HEK293 (cell line): Measurements from ENCODE around the gene TRDMT1.

Source experiments
- CTCF ChIA-PET: fragments of 350-600 bp; formaldehyde crosslinking; extraction: SDS; loops from one replicate; lab custom pipeline; 2021; ENCODE audit warnings: antibody characterized with exemption; lab: Yijun Ruan, JAX
- POLR2A ChIA-PET: fragments of 300-600 bp; formaldehyde crosslinking; extraction: SDS; loops from one replicate; lab custom pipeline; 2020; ENCODE audit warnings: antibody characterized with exemption, inconsistent platforms; lab: Yijun Ruan, JAX
- H3K27ac ChIP-seq: fragments of 200-500 bp; sonication (Bioruptor generic); 2 replicates; pipeline ENCODE4 v1.5.1; 2014; ENCODE audit warnings: low read depth, low read length, control low read depth, inconsistent platforms; ENCODE audit errors: extremely low read depth
- H3K36me3 ChIP-seq, 2 experiments: fragments of 200-500 bp in 1 of 2; sonication (Bioruptor generic) in 1 of 2; 1 replicate in 1 of 2; 2 replicates in 1 of 2; pipeline ENCODE4 v1.5.1; 2014 to 2017; ENCODE audit warnings: inconsistent platforms in 2 of 2, low read length in 2 of 2; ENCODE audit not compliant: control insufficient read depth in 2 of 2, insufficient read depth in 1 of 2
- H3K4me1 ChIP-seq: fragments of 200-500 bp; sonication (Bioruptor generic); 2 replicates; pipeline ENCODE4 v1.5.1; 2014; ENCODE audit warnings: mild to moderate bottlenecking, low read length, inconsistent platforms; ENCODE audit not compliant: control insufficient read depth, insufficient read depth
- H3K4me3 ChIP-seq: 2 replicates; pipeline ENCODE4 v1.5.1; 2011; ENCODE audit warnings: low read depth, mild to moderate bottlenecking, control low read depth, low read length, moderate library complexity
- H3K9me3 ChIP-seq: fragments of 200-500 bp; sonication (Bioruptor generic); 2 replicates; pipeline ENCODE4 v1.5.1; 2014; ENCODE audit warnings: low read depth, low read length, inconsistent platforms; ENCODE audit not compliant: control insufficient read depth, insufficient read depth
- CTCF ChIP-seq: fragments of 450-650 bp; formaldehyde crosslinking; IDR thresholded peaks from 2 replicates; pipeline ENCODE4 v1.5.1; 2016; ENCODE audit warnings: missing biosample characterization, missing genetic modification characterization
- EGR2 ChIP-seq: fragments of 450-650 bp; formaldehyde crosslinking; IDR thresholded peaks from 2 replicates; pipeline ENCODE4 v1.5.1; 2016; ENCODE audit warnings: low read depth, missing biosample characterization, missing genetic modification characterization
- ELK4 ChIP-seq: IDR thresholded peaks from 2 replicates; pipeline ENCODE4 v1.6.1; 2011; ENCODE audit warnings: mild to moderate bottlenecking, low read depth, low read length, borderline replicate concordance
- GLI2 ChIP-seq: fragments of 450-650 bp; formaldehyde crosslinking; IDR thresholded peaks from 2 replicates; pipeline ENCODE4; 2017; ENCODE audit warnings: missing biosample characterization, missing genetic modification characterization, low read depth, borderline replicate concordance
- IKZF3 ChIP-seq: fragments of 450-650 bp; IDR thresholded peaks from 2 replicates; pipeline ENCODE4 v1.5.0; 2018; ENCODE audit warnings: missing biosample characterization, mild to moderate bottlenecking, missing genetic modification characterization, moderate library complexity
- KLF17 ChIP-seq: fragments of 450-650 bp; formaldehyde crosslinking; IDR thresholded peaks from 2 replicates; pipeline ENCODE4 v1.5.1; 2016; ENCODE audit warnings: missing biosample characterization, missing genetic modification characterization
- PRDM2 ChIP-seq: fragments of 450-650 bp; formaldehyde crosslinking; IDR thresholded peaks from 2 replicates; pipeline ENCODE4 v1.5.1; 2016; ENCODE audit warnings: missing biosample characterization, missing genetic modification characterization, borderline replicate concordance
- TRIM28 ChIP-seq: IDR thresholded peaks from 2 replicates; pipeline ENCODE4 v1.6.1; 2011; ENCODE audit warnings: low read length, control low read depth, borderline replicate concordance
- ZBTB44 ChIP-seq: fragments of 450-650 bp; IDR thresholded peaks from 2 replicates; pipeline ENCODE4 v1.5.1; 2018; ENCODE audit warnings: missing biosample characterization, mild to moderate bottlenecking, missing genetic modification characterization
- ZBTB48 ChIP-seq: fragments of 450-650 bp; formaldehyde crosslinking; IDR thresholded peaks from 2 replicates; pipeline ENCODE4 v1.5.1; 2016; ENCODE audit warnings: missing biosample characterization, missing genetic modification characterization
- ZFP3 ChIP-seq: fragments of 450-650 bp; formaldehyde crosslinking; IDR thresholded peaks from 2 replicates; pipeline ENCODE4 v1.5.1; 2016; ENCODE audit warnings: low read depth, missing biosample characterization, missing genetic modification characterization
- ZNF138 ChIP-seq: fragments of 450-650 bp; formaldehyde crosslinking; IDR thresholded peaks from 2 replicates; pipeline ENCODE4 v1.5.1; 2016; ENCODE audit warnings: missing biosample characterization, missing genetic modification characterization, borderline replicate concordance
- ZNF16 ChIP-seq: fragments of 450-650 bp; formaldehyde crosslinking; IDR thresholded peaks from 2 replicates; pipeline ENCODE4 v1.5.1; 2016; ENCODE audit warnings: low read depth, missing biosample characterization, missing genetic modification characterization
- ZNF416 ChIP-seq: fragments of 450-650 bp; formaldehyde crosslinking; IDR thresholded peaks from 2 replicates; pipeline ENCODE4 v1.5.1; 2016; ENCODE audit warnings: missing biosample characterization, missing genetic modification characterization
- ZNF433 ChIP-seq: fragments of 450-650 bp; formaldehyde crosslinking; IDR thresholded peaks from 2 replicates; pipeline ENCODE4 v1.5.1; 2016; ENCODE audit warnings: missing biosample characterization, missing genetic modification characterization, low read depth
- ZNF518A ChIP-seq: fragments of 450-650 bp; formaldehyde crosslinking; conservative IDR thresholded peaks from 2 replicates; pipeline ENCODE4 v1.5.1; 2016; ENCODE audit warnings: low read depth, missing biosample characterization, missing genetic modification characterization
- ZNF521 ChIP-seq: fragments of 450-650 bp; formaldehyde crosslinking; IDR thresholded peaks from 2 replicates; pipeline ENCODE4 v1.5.1; 2017; ENCODE audit warnings: missing biosample characterization, mild to moderate bottlenecking, missing genetic modification characterization
- ZNF548 ChIP-seq: fragments of 450-650 bp; formaldehyde crosslinking; IDR thresholded peaks from 2 replicates; pipeline ENCODE4 v1.5.1; 2016; ENCODE audit warnings: missing biosample characterization, missing genetic modification characterization
- ZNF560 ChIP-seq: fragments of 450-650 bp; formaldehyde crosslinking; IDR thresholded peaks from 2 replicates; pipeline ENCODE4 v1.5.1; 2017; ENCODE audit warnings: missing biosample characterization, missing genetic modification characterization, borderline replicate concordance
- ZNF830 ChIP-seq: fragments of 450-650 bp; IDR thresholded peaks from 2 replicates; pipeline ENCODE4 v1.5.0; 2018; ENCODE audit warnings: missing biosample characterization, missing genetic modification characterization, low read depth, mild to moderate bottlenecking, moderate library complexity

Gene TRDMT1

GRCh38 chr10:17181110-17181509 lies 20.4 kb downstream of the TRDMT1 start (continued):
- no peak for TF ChIP-seq PRDM2 (tag by site-specific recombination)
- TF ChIP-seq EGR2 (tag by site-specific recombination) = no peak
- no peak for TF ChIP-seq IKZF3 (tag by site-specific recombination)
- TF ChIP-seq ZNF416 = no peak
- TF ChIP-seq ELK4 = no peak

GRCh38 chr10:17179002-17179401 lies 22.5 kb downstream of the TRDMT1 start:
- POLR2A ChIA-PET = interaction anchor here (1.4 kb wide), 1 partner anchor 50 kb away, joined by 5 read pairs; no protein-coding TSS in a partner anchor
- H3K4me1 ChIP-seq = no peaks in the 10 kb centered on the region
- CTCF ChIA-PET = interaction anchor here (1.1 kb wide), 1 partner anchor 22 kb away, joined by 3 read pairs; the partner anchor contains the start of gene TRDMT1

More at GRCh38 chr10:17179002-17179401, 22.5 kb downstream of the TRDMT1 start:
- Histone ChIP-seq H3K27ac (no peak overlapping the region), H3K4me3 (no peak overlapping the region), H3K36me3 (no peaks in the 10 kb centered on the region), H3K9me3 (no peaks in the 10 kb centered on the region)
- TF ChIP-seq ZFP3 (tag by site-specific recombination) (no peak), ZNF548 (tag by site-specific recombination) (no peak), ZNF830 (tag by site-specific recombination) (no peak), ZNF521 (no peak), ZBTB44 (tag by site-specific recombination) (no peak), TRIM28 (no peak), CTCF (no peak), GLI2 (tag by site-specific recombination) (no peak), KLF17 (tag by site-specific recombination) (no peak), ZNF518A (no peak), ZNF16 (tag by site-specific recombination) (no peak), ZNF560 (no peak), ZBTB48 (tag by site-specific recombination) (no peak), ZNF433 (tag by site-specific recombination) (no peak), ZNF138 (tag by site-specific recombination) (no peak)
